Measurements from ENCODE around the gene PAOX. TPM values are rescaled to one million over a fixed set of nuclear protein-coding genes. Genes with fewer than 3 reads are reported as not detected.

Gene PAOX
- total and polyA plus RNA-seq, 4 experiments from 2014 or later = 7.6 to 10.3 (median 9.3) TPM

GRCh38 chr10:133342942-133343341, 36.1 kb upstream of the PAOX start:
- POLR2A ChIA-PET (ENCODE audit: partially characterized antibody) = interaction anchor here (2.0 kb wide), 1 partner anchor 11 kb away, joined by 5 read pairs; no protein-coding TSS in a partner anchor
- no peaks in the 10 kb centered on the region for H3K9me3 ChIP-seq (ENCODE audit: control insufficient read depth in 1 of 2, low read length in 2 of 2)
- H3K27me3 ChIP-seq (ENCODE audit: insufficient read depth, low read length) = peaks cover 7% of the 10 kb centered on the region
- intact Hi-C loops (cut with micrococcal nuclease) = no loop called here
- peaks cover under 1% of the 10 kb centered on the region for H3K4me1 ChIP-seq (ENCODE audit: insufficient read depth, low read length)
- CTCF ChIA-PET (ENCODE audit: partially characterized antibody) = interaction anchor here (2.0 kb wide), 1 partner anchor 14 kb away, joined by 6 read pairs; no protein-coding TSS in a partner anchor
- no peaks in the 10 kb centered on the region for H3K36me3 ChIP-seq (ENCODE audit: insufficient read depth, low read length)
- no peak overlapping the region for H3K27ac ChIP-seq (ENCODE audit: low read depth, low read length)
- DNase-seq = no peak
- Mint-ChIP-seq H3K36me3 (no peaks in the 10 kb centered on the region), H3K27ac (no peak overlapping the region), H3K4me1 (no peaks in the 10 kb centered on the region), H3K4me3 (no peak overlapping the region), H3K27me3 (peaks cover 16 to 27% of the 10 kb centered on the region in 2 donors), H3K9me3 (no peaks in the 10 kb centered on the region)
- no peak overlapping the region for H3K4me3 ChIP-seq (ENCODE audit: low read length in 2 of 2)

DNA sequence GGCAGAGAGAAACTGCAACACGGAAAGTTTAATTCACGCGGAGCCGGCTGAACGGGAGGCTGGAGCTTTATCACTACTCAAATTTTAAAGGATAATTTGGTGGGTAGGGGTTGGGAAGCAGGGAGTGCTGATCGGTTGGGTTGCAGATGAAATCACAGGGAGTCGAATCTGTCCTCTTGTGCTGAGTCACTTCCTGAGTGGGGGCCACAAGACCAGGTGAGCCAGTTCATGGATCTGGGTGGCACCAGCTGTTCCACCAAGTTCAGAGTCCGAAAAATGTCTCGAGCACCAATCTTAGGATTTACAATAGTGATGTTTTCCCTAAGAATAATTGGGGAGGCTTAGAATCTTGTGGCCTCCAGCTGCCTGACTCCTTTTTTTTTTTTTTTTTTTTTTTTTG, 35.5 kb upstream of the PAOX start:
- H3K4me1 ChIP-seq (ENCODE audit: insufficient read depth, low read length) = no peaks in the 10 kb centered on the region
- CTCF ChIA-PET (ENCODE audit: partially characterized antibody) = interaction anchor here (2.0 kb wide), 1 partner anchor 14 kb away, joined by 6 read pairs; no protein-coding TSS in a partner anchor
- H3K27ac ChIP-seq (ENCODE audit: low read depth, low read length) = no peak overlapping the region
- H3K36me3 ChIP-seq (ENCODE audit: insufficient read depth, low read length) = no peaks in the 10 kb centered on the region
- POLR2A ChIA-PET (ENCODE audit: partially characterized antibody) = interaction anchor here (2.0 kb wide), 1 partner anchor 10 kb away, joined by 5 read pairs; no protein-coding TSS in a partner anchor
- Mint-ChIP-seq H3K4me1 (no peaks in the 10 kb centered on the region), H3K4me3 (no peak overlapping the region), H3K9me3 (no peaks in the 10 kb centered on the region), H3K27ac (peak overlapping the region in 1 of 7 donors; percentile 22), H3K27me3 (peaks cover 16 to 27% of the 10 kb centered on the region in 2 donors), H3K36me3 (no peaks in the 10 kb centered on the region)
- DNase-seq = no peak
- H3K27me3 ChIP-seq (ENCODE audit: insufficient read depth, low read length) = peaks cover 7% of the 10 kb centered on the region
- intact Hi-C loops (cut with micrococcal nuclease) = no loop called here
- H3K4me3 ChIP-seq (ENCODE audit: low read length in 2 of 2) = no peak overlapping the region
- no peaks in the 10 kb centered on the region for H3K9me3 ChIP-seq (ENCODE audit: control insufficient read depth in 1 of 2, low read length in 2 of 2)

DNA sequence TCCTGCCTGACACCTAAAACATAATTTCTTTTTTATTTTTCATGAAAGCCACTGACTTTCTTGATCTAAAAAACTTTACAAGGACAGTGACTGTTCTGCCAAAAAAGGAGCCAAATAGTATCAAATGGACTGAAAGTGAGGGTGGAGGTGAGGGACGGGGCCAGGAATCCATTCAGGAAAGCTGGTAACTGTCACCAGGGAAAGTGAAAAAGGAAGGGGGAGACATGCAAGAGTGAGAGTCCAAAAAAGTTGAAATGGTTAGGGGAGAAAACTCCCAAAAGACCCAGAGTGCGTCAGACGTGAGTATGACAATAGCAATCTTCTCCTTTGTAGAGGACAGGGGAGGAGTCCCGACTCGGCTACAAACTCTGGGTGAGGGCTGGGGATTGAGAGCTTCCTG, 34.8 kb upstream of the PAOX start:
- Mint-ChIP-seq H3K27ac (no peak overlapping the region), H3K4me1 (peaks cover 0 to 2% (median under 1%) of the 10 kb centered on the region in 4 donors), H3K9me3 (no peaks in the 10 kb centered on the region), H3K27me3 (peaks cover 19 to 30% of the 10 kb centered on the region in 2 donors), H3K4me3 (no peak overlapping the region), H3K36me3 (no peaks in the 10 kb centered on the region)
- ChIA-PET CTCF (ENCODE audit: partially characterized antibody) (no interaction called here), POLR2A (ENCODE audit: partially characterized antibody) (interaction anchor here (2.0 kb wide), 1 partner anchor 9 kb away, joined by 5 read pairs; no protein-coding TSS in a partner anchor)
- Histone ChIP-seq H3K36me3 (ENCODE audit: insufficient read depth, low read length) (no peaks in the 10 kb centered on the region), H3K27me3 (ENCODE audit: insufficient read depth, low read length) (peaks cover 10% of the 10 kb centered on the region), H3K4me1 (ENCODE audit: insufficient read depth, low read length) (no peaks in the 10 kb centered on the region), H3K4me3 (ENCODE audit: low read length in 2 of 2) (no peak overlapping the region), H3K27ac (ENCODE audit: low read depth, low read length) (no peak overlapping the region), H3K9me3 (ENCODE audit: control insufficient read depth in 1 of 2, low read length in 2 of 2) (no peaks in the 10 kb centered on the region)
- intact Hi-C loops (cut with micrococcal nuclease) = no loop called here
- no peak for DNase-seq

- no peaks in the 10 kb centered on the region for H3K9me3 Mint-ChIP-seq
- POLR2A ChIA-PET (ENCODE audit: partially characterized antibody) = interaction anchor here (1.7 kb wide), 1 partner anchor 10 kb away, joined by 5 read pairs; the partner anchor contains the start of gene CALY
- H3K27ac Mint-ChIP-seq = no peak overlapping the region
Observed at GRCh38 chr10:133346413-133346812, 32.6 kb upstream of the PAOX start.

GRCh38 chr10:133347710-133348517, 31.1 kb upstream of the PAOX start:
- Histone ChIP-seq H3K4me1 (ENCODE audit: insufficient read depth, low read length) (no peaks in the 10 kb centered on the region), H3K36me3 (ENCODE audit: insufficient read depth, low read length) (no peaks in the 10 kb centered on the region), H3K9me3 (ENCODE audit: control insufficient read depth in 1 of 2, low read length in 2 of 2) (no peaks in the 10 kb centered on the region), H3K27me3 (ENCODE audit: insufficient read depth, low read length) (peaks cover 9% of the 10 kb centered on the region), H3K27ac (ENCODE audit: low read depth, low read length) (no peak overlapping the region), H3K4me3 (ENCODE audit: low read length in 2 of 2) (no peak overlapping the region)
- H3K9me3 Mint-ChIP-seq = no peaks in the 10 kb centered on the region
- intact Hi-C loops (cut with micrococcal nuclease) = no loop called here
- H3K4me3 Mint-ChIP-seq = no peak overlapping the region
- no peaks in the 10 kb centered on the region for H3K36me3 Mint-ChIP-seq
- H3K27me3 Mint-ChIP-seq = peaks cover 20 to 29% of the 10 kb centered on the region in 2 donors
- peaks cover 0 to 3% (median under 1%) of the 10 kb centered on the region in 4 donors for H3K4me1 Mint-ChIP-seq
- ChIA-PET CTCF (ENCODE audit: partially characterized antibody) (no interaction called here), POLR2A (ENCODE audit: partially characterized antibody) (interaction anchor here (1.1 to 1.7 kb wide), 2 partner anchors 9 to 11 kb away, joined by 5 read pairs; partner anchors contain the start of genes CALY and FUOM)
- DNase-seq = no peak
- no peak overlapping the region for H3K27ac Mint-ChIP-seq

More at GRCh38 chr10:133346413-133346812, 32.6 kb upstream of the PAOX start:
- CTCF ChIA-PET (ENCODE audit: partially characterized antibody) = interaction anchor here (1.3 kb wide), 1 partner anchor 17 kb away, joined by 7 read pairs; no protein-coding TSS in a partner anchor
- H3K4me1 ChIP-seq (ENCODE audit: insufficient read depth, low read length) = no peaks in the 10 kb centered on the region
- peaks cover 20 to 32% of the 10 kb centered on the region in 2 donors for H3K27me3 Mint-ChIP-seq
- H3K36me3 Mint-ChIP-seq = no peaks in the 10 kb centered on the region
- no peaks in the 10 kb centered on the region for H3K9me3 ChIP-seq (ENCODE audit: control insufficient read depth in 1 of 2, low read length in 2 of 2)
- H3K27me3 ChIP-seq (ENCODE audit: insufficient read depth, low read length) = peaks cover 11% of the 10 kb centered on the region
- H3K27ac ChIP-seq (ENCODE audit: low read depth, low read length) = no peak overlapping the region
- H3K36me3 ChIP-seq (ENCODE audit: insufficient read depth, low read length) = no peaks in the 10 kb centered on the region
- no peak overlapping the region for H3K4me3 ChIP-seq (ENCODE audit: low read length in 2 of 2)
- peaks cover 0 to 3% (median under 1%) of the 10 kb centered on the region in 4 donors for H3K4me1 Mint-ChIP-seq
- DNase-seq = no peak
- intact Hi-C loops (cut with micrococcal nuclease) = no loop called here
- no peak overlapping the region for H3K4me3 Mint-ChIP-seq

GRCh38 chr10:133349160-133349568, 29.9 kb upstream of the PAOX start:
- H3K27ac ChIP-seq (ENCODE audit: low read depth, low read length) = no peak overlapping the region
- intact Hi-C loops (cut with micrococcal nuclease) = no loop called here
- H3K4me3 ChIP-seq (ENCODE audit: low read length in 2 of 2) = no peak overlapping the region
- POLR2A ChIA-PET (ENCODE audit: partially characterized antibody) = no interaction called here
- no peak for DNase-seq
- CTCF ChIA-PET (ENCODE audit: partially characterized antibody) = no interaction called here
- peaks cover 4% of the 10 kb centered on the region for H3K27me3 ChIP-seq (ENCODE audit: insufficient read depth, low read length)
- no peaks in the 10 kb centered on the region for H3K9me3 ChIP-seq (ENCODE audit: control insufficient read depth in 1 of 2, low read length in 2 of 2)
- no peaks in the 10 kb centered on the region for H3K36me3 Mint-ChIP-seq
- peaks cover 0 to 3% (median under 1%) of the 10 kb centered on the region in 4 donors for H3K4me1 Mint-ChIP-seq
- peaks cover 17 to 24% of the 10 kb centered on the region in 2 donors for H3K27me3 Mint-ChIP-seq
- peak overlapping the region in 1 of 7 donors; percentile 77 for H3K27ac Mint-ChIP-seq
- peak overlapping the region in 1 of 8 donors; percentile 49 for H3K4me3 Mint-ChIP-seq
- no peaks in the 10 kb centered on the region for H3K36me3 ChIP-seq (ENCODE audit: insufficient read depth, low read length)
- no peaks in the 10 kb centered on the region for H3K9me3 Mint-ChIP-seq
- no peaks in the 10 kb centered on the region for H3K4me1 ChIP-seq (ENCODE audit: insufficient read depth, low read length)

GRCh38 chr10:133349577-133350011, 29.5 kb upstream of the PAOX start:
- POLR2A ChIA-PET (ENCODE audit: partially characterized antibody) = no interaction called here
- Histone ChIP-seq H3K4me1 (ENCODE audit: insufficient read depth, low read length) (no peaks in the 10 kb centered on the region), H3K36me3 (ENCODE audit: insufficient read depth, low read length) (no peaks in the 10 kb centered on the region), H3K4me3 (ENCODE audit: low read length in 2 of 2) (no peak overlapping the region), H3K27ac (ENCODE audit: low read depth, low read length) (no peak overlapping the region), H3K27me3 (ENCODE audit: insufficient read depth, low read length) (peaks cover 4% of the 10 kb centered on the region), H3K9me3 (ENCODE audit: control insufficient read depth in 1 of 2, low read length in 2 of 2) (no peaks in the 10 kb centered on the region)
- Mint-ChIP-seq H3K36me3 (no peaks in the 10 kb centered on the region), H3K27ac (no peak overlapping the region), H3K9me3 (no peaks in the 10 kb centered on the region), H3K4me3 (no peak overlapping the region), H3K27me3 (peaks cover 15 to 19% of the 10 kb centered on the region in 2 donors), H3K4me1 (peaks cover 0 to 3% (median under 1%) of the 10 kb centered on the region in 4 donors)
- intact Hi-C loops (cut with micrococcal nuclease) = no loop called here
- CTCF ChIA-PET (ENCODE audit: partially characterized antibody) = no interaction called here
- no peak for DNase-seq
